OCI-LY1 (cell line): ENCODE data around the gene KLRD1.

Source experiments
- CTCF ChIP-seq: fragments of 200-600 bp; sonication (generic), shearing (Covaris generic); IDR thresholded peaks from 2 replicates; pipeline ENCODE4 v1.5.1; 2017; ENCODE audit warnings: mild to moderate bottlenecking, antibody characterized with exemption, low read length, moderate library complexity, mixed read lengths
- EZH2 ChIP-seq: fragments of 200-600 bp; sonication (generic), shearing (Covaris generic); IDR thresholded peaks from 2 replicates; pipeline ENCODE4 v1.8.0; 2017; ENCODE audit warnings: borderline replicate concordance, mixed run types, mild to moderate bottlenecking, antibody characterized with exemption, low read length, moderate library complexity, mixed read lengths

- peak; percentile 52 for TF ChIP-seq CTCF
- TF ChIP-seq EZH2 = no peak
Observed at GRCh38 chr12:10366875-10367274, 59.2 kb downstream of the KLRD1 start.
